Smooth muscle cell (in vitro differentiated cells): ENCODE data around the gene BCKDK. TPM values are rescaled to one million over a fixed set of nuclear protein-coding genes. Genes with fewer than 3 reads are reported as not detected.

Experiments used
- DNase-seq: peaks from one replicate; lab custom pipeline; 2025; ENCODE audit not compliant: unreplicated experiment; lab: John Stamatoyannopoulos, UW
- H2AFZ ChIP-seq: fragments of 200-600 bp; sonication (generic); 2 replicates; pipeline ENCODE4 v1.6.0; 2016; ENCODE audit warnings: antibody characterized with exemption, low read depth, mild to moderate bottlenecking
- H3F3A ChIP-seq: fragments of 200-600 bp; sonication (generic); 2 replicates; pipeline ENCODE4 v1.6.0; 2017; ENCODE audit warnings: antibody characterized with exemption, low read depth
- H3K27ac ChIP-seq: fragments of 200-600 bp; sonication (generic); 2 replicates; pipeline ENCODE4 v1.5.1; 2016; ENCODE audit warnings: low read depth, mild to moderate bottlenecking
- H3K27me3 ChIP-seq: fragments of 200-600 bp; sonication (generic); 2 replicates; pipeline ENCODE4 v1.6.1; 2016; ENCODE audit warnings: low read depth, mild to moderate bottlenecking
- H3K36me3 ChIP-seq: fragments of 200-600 bp; sonication (generic); 2 replicates; pipeline ENCODE4 v1.5.1; 2016; ENCODE audit warnings: low read depth
- H3K4me1 ChIP-seq: fragments of 200-600 bp; sonication (generic); 2 replicates; pipeline ENCODE4 v1.5.1; 2016; ENCODE audit warnings: low read depth
- H3K4me2 ChIP-seq: fragments of 200-600 bp; sonication (generic); 2 replicates; pipeline ENCODE4 v1.6.0; 2016; ENCODE audit warnings: mild to moderate bottlenecking
- H3K4me3 ChIP-seq: fragments of 200-600 bp; sonication (generic); 2 replicates; pipeline ENCODE4 v1.5.1; 2016; ENCODE audit warnings: mild to moderate bottlenecking
- H3K79me2 ChIP-seq: fragments of 200-600 bp; sonication (generic); 2 replicates; pipeline ENCODE4 v1.6.0; 2016; ENCODE audit warnings: low read depth, mild to moderate bottlenecking
- H3K9ac ChIP-seq: fragments of 200-600 bp; sonication (generic); 2 replicates; pipeline ENCODE4 v1.6.0; 2016; ENCODE audit warnings: low read depth
- H3K9me3 ChIP-seq: fragments of 200-600 bp; sonication (generic); replicated peaks from 2 replicates; pipeline ENCODE4 v1.5.1; 2016; ENCODE audit warnings: low read depth
- H4K20me1 ChIP-seq: fragments of 200-600 bp; sonication (generic); 2 replicates; pipeline ENCODE4 v1.6.0; 2016; ENCODE audit warnings: low read depth
- CTCF ChIP-seq: fragments of 200-600 bp; sonication (generic); IDR thresholded peaks from 2 replicates; pipeline ENCODE4 v1.5.1; 2017; ENCODE audit warnings: borderline replicate concordance, mild to moderate bottlenecking, antibody characterized with exemption; ENCODE audit not compliant: insufficient read depth, poor library complexity, severe bottlenecking
- WGBS: methylation state at CpG from one replicate; pipeline ENCODE4 v1.1.7; 2016; ENCODE audit warnings: low lambda C conversion rate; 5-methylcytosine and 5-hydroxymethylcytosine counted together
- polyA plus RNA-seq: library from polyadenylated mRNA; unstranded; fragments of >200 nt; fragmentation: Nextera tagmentation; extraction: Ambion mirVana; gene quantifications from 2 replicates; pipeline ENCODE4 v1.2.1, GENCODE V29; 2016
- total RNA-seq: library from RNA; depleted of rRNA; stranded (reverse); fragments of >200 nt; gene quantifications from 2 replicates; pipeline ENCODE4 v1.2.3, GENCODE V29; 2014

Gene BCKDK
- total and polyA plus RNA-seq, 2 experiments from 2014 or later, result 40.5 to 82.6 TPM

GRCh38 chr16:31076319-31076718 is 31.9 kb upstream of the BCKDK start:
- Histone ChIP-seq H3K27ac (no peak overlapping the region), H3K79me2 (peaks cover 53% of the 10 kb centered on the region), H3K9ac (no peak overlapping the region), H3F3A (no peaks in the 10 kb centered on the region), H2AFZ (no peak overlapping the region), H4K20me1 (peaks cover 13% of the 10 kb centered on the region), H3K4me2 (no peak overlapping the region), H3K4me1 (peaks cover 15% of the 10 kb centered on the region), H3K27me3 (no peaks in the 10 kb centered on the region), H3K9me3 (no peaks in the 10 kb centered on the region), H3K4me3 (no peak overlapping the region), H3K36me3 (no peaks in the 10 kb centered on the region)
- no peak for TF ChIP-seq CTCF
- no peak for DNase-seq
- WGBS, result 93% methylated on average over 16 of the region's 16 CpGs

GRCh38 chr16:31077024-31077423 is 31.2 kb upstream of the BCKDK start:
- Histone ChIP-seq H2AFZ (no peak overlapping the region), H3K36me3 (no peaks in the 10 kb centered on the region), H3K4me2 (no peak overlapping the region), H3K79me2 (peaks cover 46% of the 10 kb centered on the region), H4K20me1 (peaks cover 20% of the 10 kb centered on the region), H3K27me3 (no peaks in the 10 kb centered on the region), H3K4me1 (peaks cover 10% of the 10 kb centered on the region), H3F3A (no peaks in the 10 kb centered on the region), H3K9me3 (no peaks in the 10 kb centered on the region), H3K4me3 (no peak overlapping the region), H3K9ac (no peak overlapping the region), H3K27ac (no peak overlapping the region)
- TF ChIP-seq CTCF, result no peak
- DNase-seq, result no peak
- WGBS, result 98% methylated on average over 13 of the region's 13 CpGs

- no peak overlapping the region for H3K4me3 ChIP-seq
- no peaks in the 10 kb centered on the region for H3K9me3 ChIP-seq
- no peak for TF ChIP-seq CTCF
- H3K4me2 ChIP-seq, result no peak overlapping the region
- 95% methylated on average over 30 of the region's 30 CpGs for WGBS
- H3K36me3 ChIP-seq, result no peaks in the 10 kb centered on the region
- H3K27ac ChIP-seq, result no peak overlapping the region
- no peaks in the 10 kb centered on the region for H3K27me3 ChIP-seq
- DNase-seq, result no peak
- H3F3A ChIP-seq, result no peaks in the 10 kb centered on the region
- H3K9ac ChIP-seq, result no peak overlapping the region
- H2AFZ ChIP-seq, result no peak overlapping the region
- H4K20me1 ChIP-seq, result peaks cover 25% of the 10 kb centered on the region
- peaks cover 6% of the 10 kb centered on the region for H3K4me1 ChIP-seq
- peaks cover 38% of the 10 kb centered on the region for H3K79me2 ChIP-seq
These were observed 30.4 kb upstream of the BCKDK start for GRCh38 chr16:31077592-31078396.
